Lower lobe of right lung (tissue), 2 donors: ENCODE data around the gene ATP10A. TPM values are rescaled to one million over a fixed set of nuclear protein-coding genes. Genes with fewer than 3 reads are reported as not detected.

Experiments used
- ATAC-seq, 2 donors: fragments of 200-7000 bp; cut with Tn5 transposase; one replicate each; pipeline ENCODE4 v1.9.1; 2020 to 2022; ENCODE audit warnings: mild to moderate bottlenecking in 2 of 2, moderate library complexity in 2 of 2
- DNase-seq: peaks from one replicate; pipeline ENCODE4 v3.0.0-alpha.2; 2020
- H3K27ac ChIP-seq: fragments of 200-600 bp; one replicate; pipeline ENCODE4 v1.8.0; 2022
- H3K27me3 ChIP-seq: fragments of 200-600 bp; one replicate; pipeline ENCODE4 v1.8.0; 2022; ENCODE audit warnings: low read depth
- H3K36me3 ChIP-seq: fragments of 200-600 bp; one replicate; pipeline ENCODE4 v1.8.0; 2022; ENCODE audit warnings: mild to moderate bottlenecking
- H3K4me1 ChIP-seq: fragments of 200-600 bp; one replicate; pipeline ENCODE4 v1.8.0; 2022
- H3K4me3 ChIP-seq: fragments of 200-600 bp; one replicate; pipeline ENCODE4 v1.8.0; 2022; ENCODE audit warnings: mild to moderate bottlenecking
- H3K9me3 ChIP-seq: fragments of 200-600 bp; one replicate; pipeline ENCODE4 v1.8.0; 2022
- CTCF ChIP-seq: fragments of 200-600 bp; IDR thresholded peaks from one replicate; pipeline ENCODE4 v1.8.0; 2022; ENCODE audit warnings: antibody characterized with exemption, mild to moderate bottlenecking
- intact Hi-C: fragments of 100-400 bp; cut with DNase I; formaldehyde crosslinking; loops from one replicate; pipeline ENCODE4 v1.11.0; 2022
- total RNA-seq: library from RNA; stranded (reverse); fragmentation: NEBNext Ultra II Directional; extraction: Animal tissue kit (Norgen Biotek cat#: 25700); gene quantifications from one replicate; pipeline ENCODE4 v1.2.1, GENCODE V29; 2021
- donor health status: DM: no; HTN: yes; CAD: no; lungs with severe emphysema.

Gene ATP10A
- total RNA-seq, 1 donor from 2014 or later, result 43.5 TPM

GRCh38 chr15:25869701-25870100 is 6.6 kb upstream of the ATP10A start:
- ATAC-seq (peak; percentile 32 to 39), DNase-seq (no peak)
- no peak for TF ChIP-seq CTCF
- Histone ChIP-seq H3K4me3 (no peak overlapping the region), H3K9me3 (no peaks in the 10 kb centered on the region), H3K36me3 (no peaks in the 10 kb centered on the region), H3K27me3 (no peaks in the 10 kb centered on the region), H3K27ac (no peak overlapping the region), H3K4me1 (no peaks in the 10 kb centered on the region)
- intact Hi-C loops, result no loop called here

- H3K4me3 ChIP-seq, result no peak overlapping the region
- no peak overlapping the region for H3K27ac ChIP-seq
- DNase-seq (no peak), ATAC-seq (no peak)
- H3K9me3 ChIP-seq, result no peaks in the 10 kb centered on the region
- no peaks in the 10 kb centered on the region for H3K36me3 ChIP-seq
- peaks cover 8% of the 10 kb centered on the region for H3K27me3 ChIP-seq
- H3K4me1 ChIP-seq, result peaks cover 9% of the 10 kb centered on the region
- intact Hi-C loops, result no loop called here
- no peak for TF ChIP-seq CTCF
Measured at GRCh38 chr15:25866874-25867273, 3.7 kb upstream of the ATP10A start.

GRCh38 chr15:25866251-25866650 is 3.1 kb upstream of the ATP10A start:
- no peak for TF ChIP-seq CTCF
- Histone ChIP-seq H3K4me1 (peaks cover 13% of the 10 kb centered on the region), H3K36me3 (no peaks in the 10 kb centered on the region), H3K27me3 (peaks cover 10% of the 10 kb centered on the region), H3K4me3 (no peak overlapping the region), H3K27ac (no peak overlapping the region), H3K9me3 (no peaks in the 10 kb centered on the region)
- intact Hi-C loops, result no loop called here
- no peak for DNase-seq
- ATAC-seq, result no peak

- DNase-seq, result no peak
- Histone ChIP-seq H3K9me3 (no peaks in the 10 kb centered on the region), H3K4me1 (peaks cover 26% of the 10 kb centered on the region), H3K4me3 (no peak overlapping the region), H3K27ac (no peak overlapping the region), H3K36me3 (no peaks in the 10 kb centered on the region), H3K27me3 (peaks cover 10% of the 10 kb centered on the region)
- TF ChIP-seq CTCF, result no peak
- intact Hi-C loops, result no loop called here
- ATAC-seq, result no peak
Measured at GRCh38 chr15:25864966-25865365, 1.8 kb upstream of the ATP10A start.

GRCh38 chr15:25863968-25864580 is 947 bp upstream of the ATP10A start:
- no peak for ATAC-seq
- H3K27ac ChIP-seq, result no peak overlapping the region

More at GRCh38 chr15:25863968-25864580, 947 bp upstream of the ATP10A start:
- H3K4me1 ChIP-seq, result peaks cover 35% of the 10 kb centered on the region
- peaks cover 10% of the 10 kb centered on the region for H3K27me3 ChIP-seq
- intact Hi-C loops, result no loop called here
- no peaks in the 10 kb centered on the region for H3K36me3 ChIP-seq
- TF ChIP-seq CTCF, result no peak
- peak overlapping the region; percentile 70 for H3K4me3 ChIP-seq
- H3K9me3 ChIP-seq, result no peaks in the 10 kb centered on the region
- DNase-seq, result no peak
